Left ventricle myocardium inferior (tissue), 1 donor: ENCODE results near the gene DNM3. TPM values are rescaled to one million over a fixed set of nuclear protein-coding genes. Genes with fewer than 3 reads are reported as not detected.

Experiments
- DNase-seq: peaks from one replicate; pipeline ENCODE4 v3.0.0-alpha.2; 2020
- H3K27ac ChIP-seq: fragments of 200-600 bp; replicated peaks from 2 replicates; pipeline ENCODE4 v1.8.0; 2021
- H3K27me3 ChIP-seq: fragments of 200-600 bp; 2 replicates; pipeline ENCODE4 v1.8.0; 2021; ENCODE audit warnings: low read depth
- H3K36me3 ChIP-seq: fragments of 200-600 bp; 2 replicates; pipeline ENCODE4 v1.8.0; 2021
- H3K4me1 ChIP-seq: fragments of 200-600 bp; 2 replicates; pipeline ENCODE4 v1.8.0; 2021
- H3K4me3 ChIP-seq: fragments of 200-600 bp; 2 replicates; pipeline ENCODE4 v1.8.0; 2021; ENCODE audit warnings: mild to moderate bottlenecking, moderate library complexity
- H3K9me3 ChIP-seq: fragments of 200-600 bp; replicated peaks from 2 replicates; pipeline ENCODE4 v1.8.0; 2021
- CTCF ChIP-seq: fragments of 200-600 bp; IDR thresholded peaks from 2 replicates; pipeline ENCODE4 v1.8.0; 2021; ENCODE audit warnings: antibody characterized with exemption, mild to moderate bottlenecking, borderline replicate concordance
- intact Hi-C: fragments of 100-400 bp; cut with micrococcal nuclease; formaldehyde crosslinking; loops from one replicate; pipeline ENCODE4 v1.11.0; 2022
- total RNA-seq: library from RNA; stranded (reverse); fragmentation: NEBNext Ultra II Directional; extraction: Animal tissue kit (Norgen Biotek cat#: 25700); gene quantifications from one replicate; pipeline ENCODE4 v1.2.1, GENCODE V29; 2021
- donor health status: DM: no; HTN: yes; CAD: no; lungs with severe emphysema.

Gene DNM3
- total RNA-seq, 1 donor from 2014 or later: 1.2 TPM

GRCh38 chr1:171929121-171929520 is 87.8 kb downstream of the DNM3 start:
- Histone ChIP-seq H3K4me1 (no peaks in the 10 kb centered on the region), H3K4me3 (no peak overlapping the region), H3K36me3 (no peaks in the 10 kb centered on the region), H3K27ac (no peak overlapping the region), H3K27me3 (no peaks in the 10 kb centered on the region), H3K9me3 (no peaks in the 10 kb centered on the region)
- intact Hi-C loops: no loop called here
- no peak for TF ChIP-seq CTCF
- no peak for DNase-seq

- no peaks in the 10 kb centered on the region for H3K9me3 ChIP-seq
- no peaks in the 10 kb centered on the region for H3K27me3 ChIP-seq
- intact Hi-C loops: no loop called here
- DNase-seq: no peak
- no peaks in the 10 kb centered on the region for H3K4me1 ChIP-seq
- TF ChIP-seq CTCF: no peak
- H3K36me3 ChIP-seq: no peaks in the 10 kb centered on the region
- no peak overlapping the region for H3K4me3 ChIP-seq
- no peak overlapping the region for H3K27ac ChIP-seq
These were observed 90.5 kb downstream of the DNM3 start for GRCh38 chr1:171931752-171932151.

- intact Hi-C loops: no loop called here
- no peak for DNase-seq
- TF ChIP-seq CTCF: no peak
These were observed 93.4 kb downstream of the DNM3 start for GRCh38 chr1:171934664-171935063.

GRCh38 chr1:171935086-171935485 is 93.8 kb downstream of the DNM3 start:
- no peak for TF ChIP-seq CTCF

More at GRCh38 chr1:171934664-171935063, 93.4 kb downstream of the DNM3 start:
- Histone ChIP-seq H3K27ac (no peak overlapping the region), H3K9me3 (no peaks in the 10 kb centered on the region), H3K4me1 (no peaks in the 10 kb centered on the region), H3K27me3 (no peaks in the 10 kb centered on the region), H3K36me3 (no peaks in the 10 kb centered on the region), H3K4me3 (no peak overlapping the region)

GRCh38 chr1:171935664-171936063 is 94.4 kb downstream of the DNM3 start:
- Histone ChIP-seq H3K4me3 (no peak overlapping the region), H3K27ac (no peak overlapping the region), H3K4me1 (no peaks in the 10 kb centered on the region), H3K36me3 (no peaks in the 10 kb centered on the region), H3K27me3 (no peaks in the 10 kb centered on the region), H3K9me3 (no peaks in the 10 kb centered on the region)
- DNase-seq: no peak
- intact Hi-C loops: no loop called here
- TF ChIP-seq CTCF: no peak

More at GRCh38 chr1:171935086-171935485, 93.8 kb downstream of the DNM3 start:
- H3K4me1 ChIP-seq: no peaks in the 10 kb centered on the region
- DNase-seq: no peak
- no peaks in the 10 kb centered on the region for H3K27me3 ChIP-seq
- no peaks in the 10 kb centered on the region for H3K36me3 ChIP-seq
- H3K27ac ChIP-seq: no peak overlapping the region
- intact Hi-C loops: no loop called here
- H3K4me3 ChIP-seq: no peak overlapping the region
- H3K9me3 ChIP-seq: no peaks in the 10 kb centered on the region

GRCh38 chr1:171937938-171938337 is 96.6 kb downstream of the DNM3 start:
- DNase-seq: no peak
- Histone ChIP-seq H3K4me3 (no peak overlapping the region), H3K36me3 (no peaks in the 10 kb centered on the region), H3K4me1 (no peaks in the 10 kb centered on the region), H3K27ac (no peak overlapping the region), H3K27me3 (no peaks in the 10 kb centered on the region), H3K9me3 (no peaks in the 10 kb centered on the region)
- TF ChIP-seq CTCF: no peak
- intact Hi-C loops: no loop called here
